B cell (primary cell): Measurements from ENCODE around the gene ARL16. TPM values are rescaled to one million over a fixed set of nuclear protein-coding genes. Genes with fewer than 3 reads are reported as not detected.

ENCODE experiments used
- ATAC-seq: fragments of 200-7000 bp; cut with Tn5 transposase; one replicate; pipeline ENCODE4 v1.10.0; 2021; ENCODE audit warnings: low read depth, mild to moderate bottlenecking, moderate number of reproducible peaks, moderate library complexity
- CTCF ChIA-PET: fragments of 350-600 bp; sonication (Branson Sonifier 250); formaldehyde crosslinking; loops from one replicate; lab custom pipeline; 2021; ENCODE audit warnings: antibody characterized with exemption, inconsistent platforms; lab: Charles Lee
- POLR2A ChIA-PET: fragments of 350-600 bp; sonication (Branson Sonifier 250); formaldehyde crosslinking; loops from one replicate; lab custom pipeline; 2021; ENCODE audit warnings: antibody characterized with exemption; lab: Charles Lee
- DNase-seq: peaks from one replicate; pipeline ENCODE4 v3.0.0; 2013
- H2AFZ ChIP-seq: 2 replicates; pipeline ENCODE4 v1.6.1; 2012; ENCODE audit warnings: mild to moderate bottlenecking, low read depth, low read length; ENCODE audit not compliant: insufficient read depth, poor library complexity, severe bottlenecking
- H3K27ac ChIP-seq, 2 donors: 1 replicate in 1 of 2; 2 replicates in 1 of 2; pipeline ENCODE4 v1.5.1; 2012 to 2013; ENCODE audit warnings: low read length in 2 of 2, mild to moderate bottlenecking in 2 of 2, moderate library complexity in 1 of 2
- H3K27me3 ChIP-seq, 4 experiments: fragments of 200-600 bp in 1 of 4; sonication (generic) in 1 of 4; replicated peaks in 1 of 4; 1 replicate in 2 of 4; 2 replicates in 2 of 4; pipeline versions ENCODE4 v1.6.1 to v1.7.0; 2013 to 2016; ENCODE audit warnings: low read length in 3 of 4, mild to moderate bottlenecking in 2 of 4, mixed read lengths in 1 of 4, moderate library complexity in 1 of 4; ENCODE audit not compliant: insufficient read depth in 4 of 4, control insufficient read depth in 3 of 4; ENCODE audit errors: control extremely low read depth in 1 of 4
- H3K36me3 ChIP-seq, 2 experiments: replicated peaks in 1 of 2; 1 replicate in 1 of 2; 2 replicates in 1 of 2; pipeline versions ENCODE4 v1.6.1 to v1.7.1; 2013; ENCODE audit warnings: low read length in 1 of 2; ENCODE audit not compliant: insufficient read depth in 2 of 2, control insufficient read depth in 1 of 2; ENCODE audit errors: control extremely low read depth in 1 of 2, extremely low read depth in 1 of 2
- H3K4me1 ChIP-seq, 2 donors: fragments of 200-600 bp in 1 of 2; sonication (generic) in 1 of 2; 1 replicate in 1 of 2; 2 replicates in 1 of 2; pipeline versions ENCODE4 v1.5.1 to v1.6.1; 2013 to 2017; ENCODE audit warnings: low read length in 2 of 2; ENCODE audit not compliant: control insufficient read depth in 2 of 2, insufficient read depth in 2 of 2
- H3K4me2 ChIP-seq: replicated peaks from 2 replicates; pipeline ENCODE3; 2012; ENCODE audit warnings: mild to moderate bottlenecking, low read depth, low read length; ENCODE audit not compliant: poor library complexity, severe bottlenecking
- H3K4me3 ChIP-seq, 5 experiments: fragments of 200-600 bp in 1 of 5; sonication (generic) in 1 of 5; 1 replicate in 3 of 5; 2 replicates in 2 of 5; pipeline versions ENCODE4 v1.5.1 to v1.7.0; 2011 to 2016; ENCODE audit warnings: low read length in 4 of 5, mild to moderate bottlenecking in 4 of 5, low read depth in 2 of 5, control low read depth in 1 of 5, moderate library complexity in 1 of 5; ENCODE audit not compliant: insufficient read depth in 1 of 5; ENCODE audit errors: control extremely low read depth in 1 of 5, extremely low read depth in 1 of 5
- H3K79me2 ChIP-seq: fragments of 200-600 bp; sonication (generic); one replicate; pipeline ENCODE4 v1.6.0; 2016; ENCODE audit warnings: low read length; ENCODE audit not compliant: control insufficient read depth, insufficient read depth
- H3K9ac ChIP-seq: fragments of 200-600 bp; sonication (generic); 2 replicates; pipeline ENCODE4 v1.6.1; 2017; ENCODE audit warnings: mild to moderate bottlenecking, low read length, moderate library complexity
- H3K9me3 ChIP-seq, 3 donors: one replicate each; pipeline versions ENCODE4 v1.6.1 to v1.7.1; 2013; ENCODE audit warnings: low read length in 2 of 3; ENCODE audit not compliant: control insufficient read depth in 2 of 3, insufficient read depth in 1 of 3; ENCODE audit errors: control extremely low read depth in 1 of 3
- H4K20me1 ChIP-seq: 2 replicates; pipeline ENCODE4 v1.6.0; 2012; ENCODE audit warnings: mild to moderate bottlenecking, low read length; ENCODE audit not compliant: insufficient read depth, control insufficient read depth, poor library complexity, severe bottlenecking
- H3K27ac Mint-ChIP-seq: one replicate; pipeline ENCODE4 v1.8.0; 2021; ENCODE audit warnings: mixed read lengths
- H3K27me3 Mint-ChIP-seq: one replicate; pipeline ENCODE4 v1.8.0; 2021; ENCODE audit warnings: mixed read lengths
- H3K4me1 Mint-ChIP-seq: one replicate; pipeline ENCODE4 v1.8.0; 2021; ENCODE audit warnings: mixed read lengths
- H3K4me3 Mint-ChIP-seq: one replicate; pipeline ENCODE4 v1.8.0; 2021; ENCODE audit warnings: mixed read lengths
- H3K9me3 Mint-ChIP-seq: one replicate; pipeline ENCODE4 v1.8.0; 2022; ENCODE audit warnings: mixed read lengths; ENCODE audit not compliant: insufficient read depth
- EZH2 ChIP-seq: IDR thresholded peaks from 2 replicates; pipeline ENCODE4 v1.6.1; 2012; ENCODE audit warnings: borderline replicate concordance, low read depth, mild to moderate bottlenecking, moderate library complexity, low read length; ENCODE audit not compliant: insufficient read depth, poor library complexity, severe bottlenecking
- WGBS: methylation state at CpG from one replicate; pipeline ENCODE4 v1.1.5; 2013; ENCODE audit warnings: missing lambda C conversion rate; ENCODE audit not compliant: insufficient coverage; 5-methylcytosine and 5-hydroxymethylcytosine counted together
- intact Hi-C: fragments of 100-400 bp; cut with micrococcal nuclease; formaldehyde crosslinking; loops from one replicate; pipeline ENCODE4 v1.10.0; 2022
- polyA plus RNA-seq: library from polyadenylated mRNA; depleted of rRNA; stranded (reverse); fragments of >200 nt; gene quantifications from 2 replicates; pipeline ENCODE4 v1.2.3, GENCODE V29; 2012
- total RNA-seq, 2 donors: library from RNA; stranded (reverse); fragments of 120-200 nt in 1 of 2; gene quantifications; 1 replicate in 1 of 2; 2 replicates in 1 of 2; pipeline versions ENCODE4 v1.2.3 to v1.2.4, GENCODE V29; 2013 to 2022
- TF ChIP-seq, protein P1 (sequence below): fragments of 200-600 bp; IDR thresholded peaks from one replicate; pipeline ENCODE4 v1.8.0; 2022; ENCODE audit warnings: antibody characterized with exemption, mild to moderate bottlenecking

ARL16 gene
- total and polyA plus RNA-seq, 2 donors (not counting 1 experiment from before 2014, with no cell fraction given) = 32.5 to 101 TPM

DNA sequence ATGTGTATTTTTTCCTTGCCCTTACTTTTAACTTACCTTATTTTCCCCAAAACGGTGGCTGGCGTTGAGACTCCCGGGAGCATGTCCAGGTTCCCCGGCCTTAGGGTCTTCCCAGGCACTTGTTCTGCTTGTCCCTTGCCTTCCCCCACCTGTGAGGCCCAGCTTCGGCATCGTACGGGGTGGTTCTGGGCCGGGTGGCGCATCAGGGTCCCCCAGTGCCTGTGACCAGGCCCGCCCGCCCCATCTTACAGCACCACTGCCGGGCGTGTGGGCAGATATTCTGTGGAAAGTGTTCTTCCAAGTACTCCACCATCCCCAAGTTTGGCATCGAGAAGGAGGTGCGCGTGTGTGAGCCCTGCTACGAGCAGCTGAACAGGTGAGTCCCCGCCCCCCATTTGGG is 7.6 kb upstream of the ARL16 start:
- Histone ChIP-seq H3K9me3 (no peaks in the 10 kb centered on the region), H3K4me2 (no peak overlapping the region), H3K27me3 (no peaks in the 10 kb centered on the region), H2AFZ (no peak overlapping the region), H3K36me3 (peaks cover 0 to 77% of the 10 kb centered on the region in 2 experiments), H3K4me3 (no peak overlapping the region), H3K9ac (no peak overlapping the region), H3K27ac (no peak overlapping the region), H4K20me1 (peaks cover 78% of the 10 kb centered on the region), H3K79me2 (peaks cover 62% of the 10 kb centered on the region), H3K4me1 (no peaks in the 10 kb centered on the region)
- intact Hi-C loops = no loop called here
- ChIA-PET CTCF (no interaction called here), POLR2A (no interaction called here)
- Mint-ChIP-seq H3K4me1 (peaks cover 6% of the 10 kb centered on the region), H3K9me3 (no peaks in the 10 kb centered on the region), H3K27ac (no peak overlapping the region), H3K4me3 (no peak overlapping the region), H3K27me3 (no peaks in the 10 kb centered on the region)
- ATAC-seq (no peak), DNase-seq (no peak)
- WGBS = 99% methylated on average over 16 of the region's 18 CpGs
- TF ChIP-seq, protein P1, sequence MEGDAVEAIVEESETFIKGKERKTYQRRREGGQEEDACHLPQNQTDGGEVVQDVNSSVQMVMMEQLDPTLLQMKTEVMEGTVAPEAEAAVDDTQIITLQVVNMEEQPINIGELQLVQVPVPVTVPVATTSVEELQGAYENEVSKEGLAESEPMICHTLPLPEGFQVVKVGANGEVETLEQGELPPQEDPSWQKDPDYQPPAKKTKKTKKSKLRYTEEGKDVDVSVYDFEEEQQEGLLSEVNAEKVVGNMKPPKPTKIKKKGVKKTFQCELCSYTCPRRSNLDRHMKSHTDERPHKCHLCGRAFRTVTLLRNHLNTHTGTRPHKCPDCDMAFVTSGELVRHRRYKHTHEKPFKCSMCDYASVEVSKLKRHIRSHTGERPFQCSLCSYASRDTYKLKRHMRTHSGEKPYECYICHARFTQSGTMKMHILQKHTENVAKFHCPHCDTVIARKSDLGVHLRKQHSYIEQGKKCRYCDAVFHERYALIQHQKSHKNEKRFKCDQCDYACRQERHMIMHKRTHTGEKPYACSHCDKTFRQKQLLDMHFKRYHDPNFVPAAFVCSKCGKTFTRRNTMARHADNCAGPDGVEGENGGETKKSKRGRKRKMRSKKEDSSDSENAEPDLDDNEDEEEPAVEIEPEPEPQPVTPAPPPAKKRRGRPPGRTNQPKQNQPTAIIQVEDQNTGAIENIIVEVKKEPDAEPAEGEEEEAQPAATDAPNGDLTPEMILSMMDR = no peak
- no peak for TF ChIP-seq EZH2

DNA sequence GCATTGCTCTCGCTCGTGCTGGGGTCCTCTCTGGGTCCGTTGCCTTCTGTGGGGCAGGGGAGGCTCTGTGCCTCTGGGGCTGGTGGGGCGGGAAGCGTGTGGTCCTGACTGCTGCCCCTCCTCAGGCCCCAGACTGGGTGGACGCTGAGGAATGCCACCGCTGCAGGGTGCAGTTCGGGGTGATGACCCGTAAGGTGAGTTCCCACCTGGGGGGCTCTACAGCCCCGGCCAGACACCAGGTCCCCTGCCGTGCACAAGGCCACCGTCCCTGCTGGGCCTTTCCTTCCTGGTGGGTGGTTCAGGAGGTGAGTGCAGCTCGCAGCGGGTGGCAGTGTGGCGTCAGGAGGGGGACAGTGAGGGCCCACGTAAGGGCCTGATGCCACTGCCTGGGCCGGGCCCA is 7.0 kb upstream of the ARL16 start:
- Histone ChIP-seq H3K9me3 (no peaks in the 10 kb centered on the region), H3K4me2 (no peak overlapping the region), H3K9ac (no peak overlapping the region), H3K27ac (no peak overlapping the region), H3K36me3 (peaks cover 0 to 71% of the 10 kb centered on the region in 2 experiments), H3K4me3 (no peak overlapping the region), H4K20me1 (peaks cover 80% of the 10 kb centered on the region), H3K79me2 (peaks cover 65% of the 10 kb centered on the region), H3K4me1 (peaks cover 2% of the 10 kb centered on the region in 2 donors), H2AFZ (no peak overlapping the region), H3K27me3 (no peaks in the 10 kb centered on the region)
- WGBS = 96% methylated on average over 17 of the region's 17 CpGs
- TF ChIP-seq, protein P1 = no peak
- no peak for TF ChIP-seq EZH2
- intact Hi-C loops = no loop called here
- ChIA-PET POLR2A (no interaction called here), CTCF (no interaction called here)
- DNase-seq (no peak), ATAC-seq (no peak)
- Mint-ChIP-seq H3K9me3 (no peaks in the 10 kb centered on the region), H3K4me3 (no peak overlapping the region), H3K4me1 (peaks cover 10% of the 10 kb centered on the region), H3K27me3 (no peaks in the 10 kb centered on the region), H3K27ac (no peak overlapping the region)
